ENCODE data around the gene ZNF283. TPM values are rescaled to one million over a fixed set of nuclear protein-coding genes. Genes with fewer than 3 reads are reported as not detected.
A peak's percentile ranks its signal among the peaks of the same experiment; 100 is the strongest.

ZNF283 gene
- total and polyA plus RNA-seq, 9 of the 15 experiments (the other 6 are each of a cell fraction or from before 2014, with no cell fraction given) = 6.0 to 19.5 (median 9.8) TPM

GRCh38 chr19:43812688-43813087 is 14.4 kb upstream of the ZNF283 start (continued):
- TF ChIP-seq ARID4B (CRISPR knock-in tag; IDR thresholded peaks at IDR 0.05) = no peak
- TF ChIP-seq MXI1 (IDR thresholded peaks at IDR 0.05; ENCODE audit: low read depth, low read length) = 0 out of 2 replicates have a peak, but pooled peaks have one; percentile 24
- TF ChIP-seq RFX1 (IDR thresholded peaks at IDR 0.05) = peak; percentile 77

DNA sequence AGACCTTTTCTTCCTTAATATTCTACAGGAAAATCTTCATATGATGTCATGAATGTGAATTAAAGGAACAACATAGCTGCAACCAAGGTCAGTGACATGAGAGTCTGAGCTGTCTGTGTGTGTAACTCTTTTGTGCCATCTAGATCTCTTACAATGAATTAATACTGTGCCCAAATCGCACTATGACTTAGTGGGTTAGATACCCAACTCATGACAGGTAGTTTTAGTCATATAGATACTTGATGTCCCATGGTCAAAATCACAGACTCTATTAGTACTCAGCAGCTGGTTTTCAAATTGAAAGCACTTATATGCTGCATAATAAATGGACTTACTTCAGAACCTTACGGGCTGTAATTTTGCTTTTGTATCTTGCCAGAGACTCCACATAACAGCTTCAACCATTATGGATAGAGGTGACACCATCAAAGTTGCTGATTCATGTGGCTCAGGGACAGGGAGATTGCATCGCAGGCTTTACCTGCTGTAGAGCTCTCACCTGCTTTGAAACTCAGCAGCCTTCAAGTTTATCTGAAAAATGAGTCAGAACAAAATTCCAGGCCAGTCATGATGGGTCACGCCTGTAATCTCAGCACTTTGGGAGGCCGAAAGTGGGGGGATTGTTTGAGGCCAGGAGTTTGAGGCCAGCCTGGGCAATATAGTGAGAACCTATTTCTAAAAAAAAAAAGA is 12.3 kb upstream of the ZNF283 start:
- TF ChIP-seq NFE2 (IDR thresholded peaks at IDR 0.05; ENCODE audit: low read depth) = peak; percentile 25; the same call in 1 of the 2 replicates
- TF ChIP-seq, protein P1, sequence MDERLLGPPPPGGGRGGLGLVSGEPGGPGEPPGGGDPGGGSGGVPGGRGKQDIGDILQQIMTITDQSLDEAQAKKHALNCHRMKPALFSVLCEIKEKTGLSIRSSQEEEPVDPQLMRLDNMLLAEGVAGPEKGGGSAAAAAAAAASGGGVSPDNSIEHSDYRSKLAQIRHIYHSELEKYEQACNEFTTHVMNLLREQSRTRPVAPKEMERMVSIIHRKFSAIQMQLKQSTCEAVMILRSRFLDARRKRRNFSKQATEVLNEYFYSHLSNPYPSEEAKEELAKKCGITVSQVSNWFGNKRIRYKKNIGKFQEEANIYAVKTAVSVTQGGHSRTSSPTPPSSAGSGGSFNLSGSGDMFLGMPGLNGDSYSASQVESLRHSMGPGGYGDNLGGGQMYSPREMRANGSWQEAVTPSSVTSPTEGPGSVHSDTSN (CRISPR knock-in tag; IDR thresholded peaks at IDR 0.05; ENCODE audit: low read depth) = no peak
- TF ChIP-seq, protein P1 (tag; conservative IDR thresholded peaks at IDR 0.05; ENCODE audit: low read depth) = no peak
- H3K36me3 ChIP-seq (ENCODE audit: control insufficient read depth, insufficient read depth, low read length) = no peaks in the 10 kb centered on the region
- H3K4me2 ChIP-seq (ENCODE audit: insufficient read depth, low read length) = no peak overlapping the region
- H3K79me2 ChIP-seq (ENCODE audit: control insufficient read depth, insufficient read depth, low read length) = no peaks in the 10 kb centered on the region
- intact Hi-C loops (cut with micrococcal nuclease) = no loop called here
- H3K27me3 ChIP-seq (ENCODE audit: control insufficient read depth in 2 of 2, insufficient read depth in 2 of 2, low read length in 2 of 2) = peaks cover 0 to 3% of the 10 kb centered on the region in 2 experiments; a peak in 2 of 5 replicates
- no peak overlapping the region for H3K27ac ChIP-seq (ENCODE audit: extremely low read depth, low read depth, low read length)
- H3K9me1 ChIP-seq (ENCODE audit: control insufficient read depth, insufficient read depth, low read length) = no peaks in the 10 kb centered on the region
- FAIRE-seq (no peak), DNase-seq (ENCODE audit: extremely low read depth in 1 of 4, low spot score in 3 of 4) (no peak), ATAC-seq (no peak)
- no peaks in the 10 kb centered on the region for H4K20me1 ChIP-seq (replicated peaks; ENCODE audit: control insufficient read depth, insufficient read depth, low read length)
- H2AFZ ChIP-seq (ENCODE audit: low read depth, low read length) = no peak overlapping the region
- H3K9me3 ChIP-seq (replicated peaks; ENCODE audit: control insufficient read depth, insufficient read depth, low read depth, low read length) = no peaks in the 10 kb centered on the region
- in situ Hi-C loops (cut with MboI) = no loop called here
- ChIA-PET POLR2A (interaction anchor here (0.6 to 1.4 kb wide), 2 partner anchors 8 to 16 kb away, joined by 3 read pairs; no protein-coding TSS in a partner anchor), CTCF (ENCODE audit: low intra/inter-chr PET ratio) (no interaction called here)
- no peaks in the 10 kb centered on the region; a peak in 2 of 5 replicates for H3K4me1 ChIP-seq (replicated peaks in 1 of 2; ENCODE audit: control insufficient read depth in 2 of 2, insufficient read depth in 2 of 2, low read length in 2 of 2)
- H3K4me3 ChIP-seq = no peak overlapping the region
- no peak overlapping the region for H3K9ac ChIP-seq (ENCODE audit: insufficient read depth in 1 of 2, low read depth in 2 of 2, low read length in 2 of 2)
- BruUV-seq (replicated peaks) = no TSS peak
- WGBS (ENCODE audit: insufficient coverage, low coverage, missing lambda C conversion rate) = 2% methylated on average over 5 of the region's 5 CpGs

All from K562 (cell line).